GM10266 (cell line): ENCODE results near the gene CACNA1B.

Experiments used
- DNase-seq: peaks from one replicate; pipeline ENCODE4 v3.0.0; 2012; ENCODE audit errors: extremely low spot score
- CTCF ChIP-seq: IDR thresholded peaks from 2 replicates; pipeline ENCODE4 v1.5.1; 2012; ENCODE audit warnings: mild to moderate bottlenecking, low read depth; ENCODE audit not compliant: control insufficient read depth, insufficient read depth; ENCODE audit errors: missing control alignments

CACNA1B gene

GRCh38 chr9:137970686-137971476 lies 93.3 kb downstream of the CACNA1B start:
- TF ChIP-seq CTCF, result no peak

GRCh38 chr9:137971477-137972138 lies 94.0 kb downstream of the CACNA1B start:
- DNase-seq, result no peak
- no peak for TF ChIP-seq CTCF

More at GRCh38 chr9:137970686-137971476, 93.3 kb downstream of the CACNA1B start:
- DNase-seq, result no peak

- TF ChIP-seq CTCF, result no peak
These were observed 94.9 kb downstream of the CACNA1B start for GRCh38 chr9:137972355-137972987.

GRCh38 chr9:137972988-137973470 lies 95.4 kb downstream of the CACNA1B start:
- no peak for DNase-seq
- TF ChIP-seq CTCF, result no peak

More at GRCh38 chr9:137972355-137972987, 94.9 kb downstream of the CACNA1B start:
- no peak for DNase-seq

- no peak for DNase-seq
These were observed 96.3 kb downstream of the CACNA1B start for GRCh38 chr9:137973829-137974416.

More at GRCh38 chr9:137973829-137974416, 96.3 kb downstream of the CACNA1B start:
- TF ChIP-seq CTCF, result no peak
